ENCODE results near the gene TLE4. TPM values are rescaled to one million over a fixed set of nuclear protein-coding genes. Genes with fewer than 3 reads are reported as not detected.

Gene TLE4
- total RNA-seq, 2 experiments from 2014 or later = 125 to 136 TPM

GRCh38 chr9:79693750-79694149 lies 122.0 kb downstream of the TLE4 start:
- no peaks in the 10 kb centered on the region for H3K9me3 Mint-ChIP-seq
- H3K4me1 Mint-ChIP-seq (ENCODE audit: low read depth) = peaks cover 81% of the 10 kb centered on the region
- Histone ChIP-seq H3K9me3 (ENCODE audit: control insufficient read depth in 1 of 2, insufficient read depth in 1 of 2, low read length in 2 of 2) (no peaks in the 10 kb centered on the region), H3K36me3 (ENCODE audit: insufficient read depth, low read length) (peaks cover 3% of the 10 kb centered on the region), H3K27ac (ENCODE audit: low read depth in 1 of 2, low read length in 2 of 2) (no peak overlapping the region), H3K4me3 (ENCODE audit: low read length) (no peak overlapping the region), H3K27me3 (ENCODE audit: control insufficient read depth in 1 of 2, insufficient read depth in 2 of 2, low read length in 2 of 2) (no peaks in the 10 kb centered on the region), H3K4me1 (ENCODE audit: insufficient read depth, low read length) (peaks cover 12% of the 10 kb centered on the region)
- POLR2A ChIA-PET = no interaction called here
- H3K27me3 Mint-ChIP-seq = no peaks in the 10 kb centered on the region
- CTCF ChIA-PET = interaction anchor here (1.1 kb wide), 2 partner anchors 43 to 210 kb away, joined by 3 read pairs; no protein-coding TSS in a partner anchor
- H3K4me3 Mint-ChIP-seq = no peak overlapping the region
- TF ChIP-seq CTCF (IDR thresholded peaks at IDR 0.05) = no peak
- no peak for DNase-seq
- ATAC-seq (ENCODE audit: poor library complexity) = no peak
- intact Hi-C loops (cut with DNase I, micrococcal nuclease) = no loop called here
- H3K27ac Mint-ChIP-seq = no peak overlapping the region
- no peaks in the 10 kb centered on the region for H3K36me3 Mint-ChIP-seq (ENCODE audit: low read depth)

GRCh38 chr9:79694208-79694607 lies 122.4 kb downstream of the TLE4 start:
- H3K27me3 Mint-ChIP-seq = no peaks in the 10 kb centered on the region
- CTCF ChIA-PET = interaction anchor here (1.1 kb wide), 1 partner anchor 210 kb away, joined by 3 read pairs; no protein-coding TSS in a partner anchor
- no peak overlapping the region for H3K4me3 ChIP-seq (ENCODE audit: low read length)
- POLR2A ChIA-PET = no interaction called here
- H3K4me3 Mint-ChIP-seq = no peak overlapping the region
- no peak overlapping the region for H3K27ac Mint-ChIP-seq
- H3K9me3 Mint-ChIP-seq = no peaks in the 10 kb centered on the region
- H3K36me3 ChIP-seq (ENCODE audit: insufficient read depth, low read length) = peaks cover 3% of the 10 kb centered on the region
- no peaks in the 10 kb centered on the region for H3K9me3 ChIP-seq (ENCODE audit: control insufficient read depth in 1 of 2, insufficient read depth in 1 of 2, low read length in 2 of 2)
- H3K4me1 Mint-ChIP-seq (ENCODE audit: low read depth) = peaks cover 79% of the 10 kb centered on the region
- H3K27me3 ChIP-seq (ENCODE audit: control insufficient read depth in 1 of 2, insufficient read depth in 2 of 2, low read length in 2 of 2) = no peaks in the 10 kb centered on the region
- intact Hi-C loops (cut with DNase I, micrococcal nuclease) = no loop called here
- ATAC-seq (ENCODE audit: poor library complexity) = no peak
- H3K4me1 ChIP-seq (ENCODE audit: insufficient read depth, low read length) = peaks cover 12% of the 10 kb centered on the region
- no peak for TF ChIP-seq CTCF (IDR thresholded peaks at IDR 0.05)
- H3K36me3 Mint-ChIP-seq (ENCODE audit: low read depth) = no peaks in the 10 kb centered on the region
- H3K27ac ChIP-seq (ENCODE audit: low read depth in 1 of 2, low read length in 2 of 2) = no peak overlapping the region
- no peak for DNase-seq

GRCh38 chr9:79694676-79695400 lies 123.1 kb downstream of the TLE4 start:
- ChIA-PET CTCF (interaction anchor here (1.1 kb wide), 1 partner anchor 211 kb away, joined by 3 read pairs; no protein-coding TSS in a partner anchor), POLR2A (interaction anchor here (1.2 kb wide), 2 partner anchors 8 to 123 kb away, joined by 4 read pairs; partner anchors contain the start of gene TLE4)
- Mint-ChIP-seq H3K4me1 (ENCODE audit: low read depth) (peaks cover 81% of the 10 kb centered on the region), H3K9me3 (no peaks in the 10 kb centered on the region), H3K27ac (no peak overlapping the region), H3K27me3 (no peaks in the 10 kb centered on the region), H3K4me3 (no peak overlapping the region), H3K36me3 (ENCODE audit: low read depth) (no peaks in the 10 kb centered on the region)
- peaks cover 13% of the 10 kb centered on the region for H3K4me1 ChIP-seq (ENCODE audit: insufficient read depth, low read length)
- peaks cover 3% of the 10 kb centered on the region for H3K36me3 ChIP-seq (ENCODE audit: insufficient read depth, low read length)
- no peak overlapping the region for H3K27ac ChIP-seq (ENCODE audit: low read depth in 1 of 2, low read length in 2 of 2)
- no peak for DNase-seq
- intact Hi-C loops (cut with DNase I, micrococcal nuclease) = loop anchor here in 1 of 2 experiments (5.0 kb wide), 1 partner anchor 33 kb away; no protein-coding TSS in a partner anchor
- no peak for ATAC-seq (ENCODE audit: poor library complexity)
- no peaks in the 10 kb centered on the region for H3K27me3 ChIP-seq (ENCODE audit: control insufficient read depth in 1 of 2, insufficient read depth in 2 of 2, low read length in 2 of 2)
- H3K9me3 ChIP-seq (ENCODE audit: control insufficient read depth in 1 of 2, insufficient read depth in 1 of 2, low read length in 2 of 2) = no peaks in the 10 kb centered on the region
- TF ChIP-seq CTCF (IDR thresholded peaks at IDR 0.05) = no peak
- no peak overlapping the region for H3K4me3 ChIP-seq (ENCODE audit: low read length)

Data from CD4-positive, alpha-beta T cell (primary cell).